ENCODE measurements around the gene ADSL.
A peak's percentile ranks its signal among the peaks of the same experiment; 100 is the strongest.
"Not testable (repeated sequence)": the region's sequence is repeated elsewhere in the genome, so short reads cannot be mapped to it uniquely, and the experiment has no call there.

The ADSL gene

GRCh38 chr22:40376149-40376548, 29.8 kb downstream of the ADSL start:
- DNase-seq, result no peak

- no peak for DNase-seq
Observed at GRCh38 chr22:40377931-40378330, 31.6 kb downstream of the ADSL start.

GRCh38 chr22:40378448-40378847, 32.1 kb downstream of the ADSL start:
- not testable (repeated sequence) for DNase-seq

GRCh38 chr22:40381461-40381860, 35.2 kb downstream of the ADSL start:
- no peak for DNase-seq

- no peak for DNase-seq
Observed at GRCh38 chr22:40383905-40384304, 37.6 kb downstream of the ADSL start.

GRCh38 chr22:40385036-40385782, 38.9 kb downstream of the ADSL start:
- DNase-seq, result no peak

- no peak for DNase-seq
Observed at GRCh38 chr22:40387746-40388145, 41.4 kb downstream of the ADSL start.

- no peak for DNase-seq
Observed at GRCh38 chr22:40388231-40388630, 41.9 kb downstream of the ADSL start.

- no peak for DNase-seq
Observed at GRCh38 chr22:40391417-40391816, 45.1 kb downstream of the ADSL start.

- no peak for DNase-seq
Observed at GRCh38 chr22:40392618-40393017, 46.3 kb downstream of the ADSL start.

- no peak for DNase-seq
Observed at GRCh38 chr22:40394607-40395006, 48.3 kb downstream of the ADSL start.

- no peak for DNase-seq
Observed at GRCh38 chr22:40395607-40396006, 49.3 kb downstream of the ADSL start.

- DNase-seq, result no peak
Observed at GRCh38 chr22:40396882-40397281, 50.6 kb downstream of the ADSL start.

- DNase-seq, result no peak
Observed at GRCh38 chr22:40397396-40397795, 51.1 kb downstream of the ADSL start.

GRCh38 chr22:40399621-40400020, 53.3 kb downstream of the ADSL start:
- no peak for DNase-seq

GRCh38 chr22:40400159-40400558, 53.9 kb downstream of the ADSL start:
- DNase-seq, result peak; percentile 75

- DNase-seq, result peak; percentile 85
Observed at GRCh38 chr22:40401532-40401931, 55.2 kb downstream of the ADSL start.

GRCh38 chr22:40401981-40402406, 55.7 kb downstream of the ADSL start:
- DNase-seq, result peak; percentile 62

- peak; percentile 52 for DNase-seq
Observed at GRCh38 chr22:40403141-40403540, 56.8 kb downstream of the ADSL start.

- peak; percentile 48 for DNase-seq
Observed at GRCh38 chr22:40403651-40404050, 57.4 kb downstream of the ADSL start.

- DNase-seq, result peak; percentile 51
Observed at GRCh38 chr22:40404251-40405177, 58.2 kb downstream of the ADSL start.

- peak; percentile 61 for DNase-seq
Observed at GRCh38 chr22:40405178-40406062, 59.1 kb downstream of the ADSL start.
